T-helper 22 cell (primary cell): ENCODE results near the gene PALD1.

Source experiments
- DNase-seq: peaks from one replicate; pipeline ENCODE4 v3.0.0-alpha.2; 2020; ENCODE audit warnings: low read depth

PALD1 gene

GRCh38 chr10:70592186-70592735, 113.7 kb downstream of the PALD1 start:
- no peak for DNase-seq

- no peak for DNase-seq
These were observed 114.4 kb downstream of the PALD1 start for GRCh38 chr10:70592746-70593512.

- DNase-seq, result no peak
These were observed 114.9 kb downstream of the PALD1 start for GRCh38 chr10:70593513-70593890.

- no peak for DNase-seq
These were observed 115.6 kb downstream of the PALD1 start for GRCh38 chr10:70594161-70594560.

- DNase-seq, result no peak
These were observed 117.0 kb downstream of the PALD1 start for GRCh38 chr10:70595566-70596016.

GRCh38 chr10:70596110-70596798, 117.7 kb downstream of the PALD1 start:
- DNase-seq, result no peak

GRCh38 chr10:70596860-70597809, 118.6 kb downstream of the PALD1 start:
- DNase-seq, result no peak

- no peak for DNase-seq
These were observed 119.6 kb downstream of the PALD1 start for GRCh38 chr10:70597856-70598815.

- DNase-seq, result no peak
These were observed 120.3 kb downstream of the PALD1 start for GRCh38 chr10:70598857-70599295.

- DNase-seq, result no peak
These were observed 120.8 kb downstream of the PALD1 start for GRCh38 chr10:70599319-70599718.

GRCh38 chr10:70599791-70600190, 121.2 kb downstream of the PALD1 start:
- no peak for DNase-seq

- DNase-seq, result no peak
These were observed 122.2 kb downstream of the PALD1 start for GRCh38 chr10:70600512-70601395.

GRCh38 chr10:70601746-70602145, 123.2 kb downstream of the PALD1 start:
- DNase-seq, result no peak

- peak; percentile 48 for DNase-seq
These were observed 124.3 kb downstream of the PALD1 start, which contains the start of gene PRF1 for GRCh38 chr10:70602665-70603448. Gene PRF1, minus strand, starts transcription at chr10:70602741. Its CDS starts 1,839 bp downstream, at chr10:70600902.

- no peak for DNase-seq
These were observed 124.9 kb downstream of the PALD1 start for GRCh38 chr10:70603449-70603801.

- DNase-seq, result no peak
These were observed 125.5 kb downstream of the PALD1 start for GRCh38 chr10:70604106-70604505.

- no peak for DNase-seq
These were observed 126.6 kb downstream of the PALD1 start for GRCh38 chr10:70605161-70605560.

- DNase-seq, result no peak
These were observed 129.4 kb downstream of the PALD1 start for GRCh38 chr10:70607936-70608335.

GRCh38 chr10:70613941-70614340, 135.4 kb downstream of the PALD1 start:
- DNase-seq, result no peak
